H9 (cell line): ENCODE measurements around the gene GRHPR. TPM values are rescaled to one million over a fixed set of nuclear protein-coding genes. Genes with fewer than 3 reads are reported as not detected.

ENCODE experiments used
- DNase-seq: peaks from one replicate; pipeline ENCODE4 v3.0.0-alpha.2; 2017
- H2AFZ ChIP-seq: one replicate; pipeline ENCODE4 v1.6.1; 2013; ENCODE audit warnings: mild to moderate bottlenecking, low read length, control low read depth, moderate library complexity
- H2AK5ac ChIP-seq: 2 replicates; pipeline ENCODE4 v1.6.1; 2013; ENCODE audit warnings: low read length, control low read depth, mixed read lengths; ENCODE audit not compliant: insufficient read length
- H2BK120ac ChIP-seq: one replicate; pipeline ENCODE4 v1.6.1; 2013; ENCODE audit warnings: low read depth, mild to moderate bottlenecking, low read length, control low read depth, inconsistent platforms; ENCODE audit not compliant: poor library complexity, severe bottlenecking
- H2BK12ac ChIP-seq: 2 replicates; pipeline ENCODE4 v1.6.1; 2013; ENCODE audit warnings: low read length, control low read depth, mixed read lengths, low read depth; ENCODE audit not compliant: insufficient read length
- H2BK15ac ChIP-seq: 2 replicates; pipeline ENCODE4 v1.6.1; 2013; ENCODE audit warnings: low read depth, low read length, control low read depth
- H2BK20ac ChIP-seq: one replicate; pipeline ENCODE4 v1.6.1; 2013; ENCODE audit warnings: low read depth, mild to moderate bottlenecking, low read length, control low read depth, inconsistent platforms; ENCODE audit not compliant: poor library complexity, severe bottlenecking
- H2BK5ac ChIP-seq: 2 replicates; pipeline ENCODE4 v1.6.1; 2013; ENCODE audit warnings: low read length, control low read depth, mixed read lengths; ENCODE audit not compliant: insufficient read length
- H3K14ac ChIP-seq: 2 replicates; pipeline ENCODE4 v1.6.1; 2013; ENCODE audit warnings: low read length, control low read depth; ENCODE audit not compliant: insufficient read depth
- H3K18ac ChIP-seq: 2 replicates; pipeline ENCODE4 v1.6.1; 2013; ENCODE audit warnings: low read depth, mild to moderate bottlenecking, mixed read lengths, low read length, control low read depth; ENCODE audit not compliant: insufficient read length
- H3K23ac ChIP-seq: 2 replicates; pipeline ENCODE4 v1.6.1; 2013; ENCODE audit warnings: low read length, control low read depth, mixed read lengths, low read depth; ENCODE audit not compliant: insufficient read length
- H3K23me2 ChIP-seq: 2 replicates; pipeline ENCODE4 v1.6.1; 2013; ENCODE audit warnings: low read depth, mild to moderate bottlenecking, mixed read lengths, low read length, control low read depth; ENCODE audit not compliant: insufficient read length, poor library complexity, severe bottlenecking
- H3K27ac ChIP-seq: 2 replicates; pipeline ENCODE4 v1.5.1; 2013; ENCODE audit warnings: low read length, control low read depth, mixed read lengths, low read depth; ENCODE audit not compliant: insufficient read length
- H3K27me3 ChIP-seq: 2 replicates; pipeline ENCODE4 v1.6.1; 2013; ENCODE audit warnings: low read length, control low read depth, inconsistent platforms; ENCODE audit not compliant: insufficient read depth
- H3K4ac ChIP-seq: 2 replicates; pipeline ENCODE4 v1.6.1; 2013; ENCODE audit warnings: low read depth, mild to moderate bottlenecking, control low read depth, inconsistent platforms, low read length, moderate library complexity
- H3K4me1 ChIP-seq: 2 replicates; pipeline ENCODE4 v1.6.1; 2013; ENCODE audit warnings: low read length, control low read depth, inconsistent platforms; ENCODE audit not compliant: insufficient read depth
- H3K4me2 ChIP-seq: 2 replicates; pipeline ENCODE4 v1.6.1; 2013; ENCODE audit warnings: low read length, control low read depth, mixed read lengths; ENCODE audit not compliant: insufficient read length, insufficient read depth
- H3K56ac ChIP-seq: 2 replicates; pipeline ENCODE4 v1.6.1; 2013; ENCODE audit warnings: low read depth, mild to moderate bottlenecking, mixed read lengths, low read length, control low read depth; ENCODE audit not compliant: insufficient read length
- H3K79me1 ChIP-seq: 2 replicates; pipeline ENCODE4 v1.6.1; 2013; ENCODE audit warnings: low read depth, mild to moderate bottlenecking, moderate library complexity, low read length, control low read depth, inconsistent platforms; ENCODE audit not compliant: insufficient read depth, poor library complexity, severe bottlenecking
- H3K79me2 ChIP-seq: 2 replicates; pipeline ENCODE4 v1.6.1; 2013; ENCODE audit warnings: low read length, control low read depth, inconsistent platforms; ENCODE audit not compliant: insufficient read depth
- H3K9ac ChIP-seq: 2 replicates; pipeline ENCODE4 v1.6.1; 2013; ENCODE audit warnings: low read length, control low read depth, mixed read lengths; ENCODE audit not compliant: insufficient read length; ENCODE audit errors: extremely low read depth
- H3K9me3 ChIP-seq: one replicate; pipeline ENCODE4 v1.6.1; 2013; ENCODE audit warnings: low read depth, low read length, inconsistent platforms; ENCODE audit not compliant: control insufficient read depth
- H3T11ph ChIP-seq: one replicate; pipeline ENCODE4 v1.6.1; 2013; ENCODE audit warnings: mild to moderate bottlenecking, low read length, control low read depth, inconsistent platforms
- H4K20me1 ChIP-seq: one replicate; pipeline ENCODE4 v1.6.1; 2013; ENCODE audit not compliant: control insufficient read depth, insufficient read length, insufficient read depth
- H4K5ac ChIP-seq: 2 replicates; pipeline ENCODE4 v1.6.1; 2013; ENCODE audit warnings: low read depth, mild to moderate bottlenecking, mixed read lengths, low read length, control low read depth; ENCODE audit not compliant: insufficient read length
- H4K8ac ChIP-seq: replicated peaks from 2 replicates; pipeline ENCODE4 v1.6.1; 2013; ENCODE audit warnings: low read length, control low read depth, mixed read lengths, low read depth; ENCODE audit not compliant: insufficient read length
- H4K91ac ChIP-seq: 2 replicates; pipeline ENCODE4 v1.6.1; 2013; ENCODE audit warnings: low read depth, mild to moderate bottlenecking, moderate library complexity, mixed read lengths, low read length, control low read depth; ENCODE audit not compliant: insufficient read length
- H3K27ac Mint-ChIP-seq, 3 experiments: 2 replicates in 2 of 3; 3 replicates in 1 of 3; pipeline ENCODE4 v1.8.0; 2020 to 2021; ENCODE audit warnings: mixed read lengths in 3 of 3, mild to moderate bottlenecking in 1 of 3, moderate library complexity in 1 of 3
- H3K27me3 Mint-ChIP-seq: 2 replicates; pipeline ENCODE4 v1.8.0; 2021; ENCODE audit warnings: low read depth, mild to moderate bottlenecking, moderate library complexity, mixed read lengths
- H3K36me3 Mint-ChIP-seq, 3 experiments: 2 replicates in 2 of 3; 3 replicates in 1 of 3; pipeline ENCODE4 v1.8.0; 2020 to 2021; ENCODE audit warnings: low read depth in 3 of 3, mixed read lengths in 3 of 3; ENCODE audit not compliant: insufficient read depth in 1 of 3
- H3K4me1 Mint-ChIP-seq, 2 experiments: 2 replicates each; pipeline ENCODE4 v1.8.0; 2020; ENCODE audit warnings: mixed read lengths in 2 of 2
- H3K4me3 Mint-ChIP-seq, 2 experiments: 2 replicates in 1 of 2; 3 replicates in 1 of 2; pipeline ENCODE4 v1.8.0; 2020 to 2021; ENCODE audit warnings: mild to moderate bottlenecking in 2 of 2, mixed read lengths in 2 of 2, moderate library complexity in 1 of 2
- H3K9me3 Mint-ChIP-seq, 2 experiments: 2 replicates in 1 of 2; 3 replicates in 1 of 2; pipeline ENCODE4 v1.8.0; 2020; ENCODE audit warnings: mild to moderate bottlenecking in 2 of 2, mixed read lengths in 2 of 2, moderate library complexity in 1 of 2
- CTCF ChIP-seq: fragments of 200-600 bp; sonication (generic); conservative IDR thresholded peaks from 3 replicates; pipeline ENCODE4 v1.8.0; 2021; ENCODE audit warnings: antibody characterized with exemption, mild to moderate bottlenecking
- WGBS: extraction: QIAGEN DNeasy Blood & Tissue Kit; methylation state at CpG from one replicate; pipeline ENCODE4 v1.1.7; 2013; ENCODE audit warnings: missing lambda C conversion rate, low lambda C conversion rate, mixed read lengths; ENCODE audit not compliant: insufficient read length; ENCODE audit errors: extremely low coverage; 5-methylcytosine and 5-hydroxymethylcytosine counted together
- total RNA-seq: library from RNA; stranded (reverse); gene quantifications from 2 replicates; pipeline ENCODE4 v1.2.1, GENCODE V29; 2021

Gene GRHPR
- total RNA-seq, 1 experiment from 2014 or later: 97.9 TPM

- H3K4me3 Mint-ChIP-seq: no peak overlapping the region
- Histone ChIP-seq H3K4ac (no peak overlapping the region), H3K9me3 (no peaks in the 10 kb centered on the region), H2BK20ac (no peak overlapping the region), H3K18ac (no peak overlapping the region), H2AFZ (no peak overlapping the region), H3K4me1 (peaks cover 4% of the 10 kb centered on the region; the same call in 1 of the 2 replicates), H2BK12ac (no peak overlapping the region), H2BK5ac (no peak overlapping the region), H2BK120ac (no peak overlapping the region), H3K27me3 (no peaks in the 10 kb centered on the region), H3K9ac (no peak overlapping the region), H4K5ac (no peak overlapping the region), H2AK5ac (no peak overlapping the region), H3K23me2 (peaks cover 10% of the 10 kb centered on the region), H3T11ph (no peak overlapping the region), H3K4me2 (no peak overlapping the region), H4K8ac (no peak overlapping the region), H3K79me1 (peaks cover 4% of the 10 kb centered on the region), H3K23ac (no peak overlapping the region), H4K91ac (no peak overlapping the region), H3K56ac (no peak overlapping the region), H3K14ac (no peak overlapping the region), H3K79me2 (peaks cover 6% of the 10 kb centered on the region; the same call in 1 of the 2 replicates), H3K27ac (no peak overlapping the region), H4K20me1 (no peaks in the 10 kb centered on the region), H2BK15ac (no peak overlapping the region)
- peak overlapping the region in 1 of 3 experiments; percentile 8; a peak in 1 of 7 replicates for H3K27ac Mint-ChIP-seq
- no peak for DNase-seq
- peaks cover 33 to 58% (median 42%) of the 10 kb centered on the region in 3 experiments for H3K36me3 Mint-ChIP-seq
- H3K27me3 Mint-ChIP-seq: peaks cover 1% of the 10 kb centered on the region; the same call in 1 of the 2 replicates
- TF ChIP-seq CTCF: no peak
- no CpG with 5 or more reads among the region's 6 CpGs for WGBS
- H3K9me3 Mint-ChIP-seq: no peaks in the 10 kb centered on the region
- peaks cover 20 to 30% of the 10 kb centered on the region in 2 experiments for H3K4me1 Mint-ChIP-seq
Measured at GRCh38 chr9:37426846-37427245, 4.3 kb downstream of the GRHPR start.
